NCI-H2196 treated with DMSO at 0.1 percent for 48 hours (cell line): ENCODE measurements around the gene DOK6.
"Not testable (repeated sequence)": the region's sequence is repeated elsewhere in the genome, so short reads cannot be mapped to it uniquely, and the experiment has no call there.

ENCODE experiments used
- DNase-seq: peaks from one replicate; lab custom pipeline; 2025; ENCODE audit not compliant: unreplicated experiment; lab: John Stamatoyannopoulos, UW

The DOK6 gene

DNA sequence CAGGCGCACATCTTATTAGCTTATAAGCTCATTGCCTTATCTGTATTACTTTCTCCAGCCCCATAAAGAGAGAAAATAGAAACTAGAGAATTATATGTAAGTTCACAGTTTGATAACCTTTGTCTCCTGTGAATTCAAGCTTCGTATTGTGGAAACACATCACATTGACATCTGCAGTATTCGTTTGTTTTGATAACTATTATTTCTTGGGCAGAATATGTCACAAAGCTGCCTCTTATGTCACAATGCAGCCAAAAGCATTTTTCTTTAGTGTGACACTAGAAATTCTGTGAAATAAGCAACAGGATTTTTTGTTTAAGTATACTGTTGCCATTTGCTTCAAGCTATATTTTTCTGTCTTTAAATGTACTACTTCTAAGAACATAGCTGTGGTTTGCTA is 221.5 kb downstream of the DOK6 start:
- DNase-seq, result no peak

DNA sequence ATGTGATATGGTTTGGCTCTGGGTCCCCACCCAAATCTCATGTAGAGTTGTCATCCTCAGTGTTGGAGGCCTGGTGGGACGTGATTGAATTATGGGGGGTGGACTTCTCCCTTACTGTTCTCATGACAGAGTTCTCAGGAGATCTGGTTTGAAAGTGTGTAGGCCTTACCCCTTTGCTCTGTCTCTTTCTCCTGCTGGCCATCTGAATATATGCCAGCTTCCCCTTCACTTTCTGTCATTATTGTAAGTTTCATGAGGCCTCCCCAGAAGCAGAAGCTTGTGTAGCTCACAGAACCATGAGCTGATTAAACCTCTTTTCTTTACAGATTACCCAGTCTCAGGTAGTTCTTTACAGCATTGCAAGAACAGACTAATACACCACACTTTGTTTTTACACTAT is 222.3 kb downstream of the DOK6 start:
- no peak for DNase-seq

DNA sequence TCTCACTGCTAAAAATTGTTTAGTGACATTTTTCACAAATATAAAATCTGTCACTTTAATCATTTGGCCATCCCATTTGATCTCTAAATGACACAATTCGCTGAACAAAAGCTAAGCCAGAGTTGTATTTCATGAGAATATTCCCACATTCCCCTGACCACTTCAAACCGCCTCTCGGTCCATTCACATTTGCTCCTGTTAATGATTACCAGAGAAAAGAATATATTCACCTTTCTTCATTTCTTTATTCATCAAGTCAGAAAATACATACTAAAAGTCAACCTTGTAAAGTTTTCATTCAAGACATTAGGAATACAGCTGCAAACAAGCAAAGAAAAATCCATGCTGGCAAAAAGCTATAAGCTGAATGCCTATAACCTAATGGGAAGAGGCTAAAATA is 225.5 kb downstream of the DOK6 start:
- no peak for DNase-seq

DNA sequence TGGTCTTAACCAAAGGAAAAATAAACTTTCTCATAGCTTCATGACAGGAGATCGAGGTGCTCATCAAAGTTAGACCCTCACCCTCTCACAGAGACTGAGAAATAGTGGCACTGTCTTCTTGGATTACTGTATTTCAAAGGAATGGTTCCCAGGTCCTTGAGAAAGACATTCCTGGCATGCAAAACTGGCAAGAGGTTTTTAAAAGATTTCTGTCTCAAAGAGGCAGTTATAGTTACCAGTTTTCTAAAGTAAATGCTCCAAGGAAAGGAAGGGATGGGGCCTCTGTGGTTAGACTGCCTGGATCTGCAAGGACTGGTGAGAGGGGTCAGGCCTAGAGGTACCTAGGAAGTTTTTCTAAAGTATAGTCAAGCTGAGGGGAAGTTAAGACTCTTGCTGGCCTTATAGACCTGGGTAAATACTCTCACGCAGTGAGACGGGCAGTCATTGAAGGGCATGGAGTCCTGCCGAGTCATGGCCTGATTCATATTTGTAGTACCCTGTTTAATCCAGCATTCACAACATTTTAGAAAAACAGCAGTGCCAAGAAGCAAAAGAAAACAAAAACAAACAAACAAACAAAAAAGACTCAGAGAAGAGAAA is 226.1 kb downstream of the DOK6 start:
- DNase-seq, result no peak

DNA sequence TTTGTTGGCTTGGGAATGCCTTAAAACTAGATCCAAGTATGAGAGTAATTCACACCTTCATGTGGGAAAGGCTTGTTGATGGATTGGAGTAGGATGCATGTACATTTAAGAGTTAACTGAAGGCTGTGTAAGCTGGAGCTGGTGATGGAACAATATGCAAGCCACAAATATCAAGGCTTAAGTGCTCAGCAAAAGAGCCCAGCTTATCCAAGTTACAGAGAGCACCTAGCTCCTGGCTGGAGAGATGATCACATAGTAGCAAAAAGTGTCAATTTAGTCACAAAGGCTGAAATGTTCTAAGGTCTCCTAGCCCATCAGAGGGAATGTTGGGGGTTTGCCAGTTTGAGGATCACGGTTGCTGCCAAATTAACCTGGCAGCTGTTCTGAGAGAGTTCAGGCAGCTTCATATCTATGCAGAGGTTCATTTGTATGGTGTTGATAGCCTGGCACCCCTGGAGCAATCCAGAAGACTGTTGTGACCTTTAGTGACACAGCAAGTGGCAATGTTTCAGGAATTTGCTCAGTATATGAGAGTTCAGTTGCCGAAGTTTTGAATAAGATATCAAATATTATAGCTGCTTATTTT is 228.2 kb downstream of the DOK6 start:
- DNase-seq, result no peak

DNA sequence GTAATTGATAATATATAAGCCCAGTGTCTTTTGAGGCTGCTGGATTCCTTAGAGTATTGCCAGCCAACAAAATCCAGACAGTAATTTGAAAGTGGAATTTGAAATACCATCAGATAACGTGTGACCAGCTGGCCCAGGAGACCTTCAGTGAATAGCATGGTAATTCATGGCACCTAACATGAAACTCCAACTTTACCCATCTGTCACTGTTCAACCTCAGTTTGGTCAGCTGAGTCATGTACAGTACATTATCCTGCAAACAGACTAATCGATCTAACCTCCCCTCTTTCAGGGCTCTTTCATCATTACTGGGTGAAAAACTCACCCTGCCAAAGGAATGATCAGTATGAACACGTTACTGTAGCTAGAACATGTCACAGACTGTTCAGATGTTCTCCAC is 230.6 kb downstream of the DOK6 start:
- no peak for DNase-seq

DNA sequence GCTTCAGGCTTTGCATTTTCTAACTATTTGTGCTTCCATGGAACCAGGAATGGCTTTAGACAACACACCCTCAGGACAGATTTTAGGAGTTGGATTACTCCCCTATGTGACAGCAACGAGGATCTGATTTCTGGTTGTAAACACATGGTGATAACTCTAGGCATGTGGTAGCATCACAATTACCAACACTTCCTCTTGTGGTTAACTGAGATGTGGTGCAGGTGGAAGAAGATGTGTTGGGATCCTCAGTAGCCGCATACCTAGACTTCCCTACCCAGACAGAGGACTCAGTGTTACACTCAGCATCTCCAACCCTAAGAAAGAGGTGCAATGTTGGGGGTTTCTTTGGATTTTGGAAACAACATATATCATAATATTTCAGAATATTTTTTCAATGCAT is 234.8 kb downstream of the DOK6 start:
- no peak for DNase-seq

DNA sequence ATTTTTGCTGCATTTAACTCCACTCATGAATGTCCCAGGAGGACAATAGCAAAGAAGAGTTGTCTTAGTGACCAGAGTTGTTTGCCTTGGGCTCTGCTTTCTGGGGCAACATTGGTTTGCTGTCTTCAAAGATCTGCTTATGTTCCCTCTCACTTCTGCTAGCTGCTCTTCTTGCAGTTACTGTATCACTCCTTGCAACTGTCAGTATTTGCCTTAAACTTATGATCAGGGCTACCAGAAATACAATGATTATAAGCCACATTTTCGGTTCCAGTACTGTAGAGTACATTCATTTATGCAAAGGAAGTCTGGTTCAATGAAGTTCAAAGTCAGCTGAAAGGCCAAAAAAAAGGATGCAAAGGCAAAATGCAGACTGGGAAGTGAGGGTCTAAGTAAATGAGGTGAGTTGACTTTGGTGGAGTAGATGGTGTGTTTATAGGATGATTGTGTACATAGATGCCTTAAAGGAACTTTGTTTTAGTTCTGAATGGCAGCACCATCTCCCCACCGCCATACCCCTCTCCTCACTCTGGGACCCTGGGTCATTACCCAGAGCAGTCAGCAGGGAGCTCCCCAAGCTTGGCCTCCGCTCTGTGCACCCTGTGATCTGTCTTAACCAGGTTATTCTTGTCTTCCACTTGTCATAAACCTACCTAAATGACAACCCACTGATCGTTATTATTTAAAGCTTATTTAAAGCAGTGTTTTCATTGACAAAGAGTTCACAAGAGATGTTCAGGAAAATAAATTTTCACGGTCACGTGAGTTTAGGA is 236.0 kb downstream of the DOK6 start:
- DNase-seq, result no peak

DNA sequence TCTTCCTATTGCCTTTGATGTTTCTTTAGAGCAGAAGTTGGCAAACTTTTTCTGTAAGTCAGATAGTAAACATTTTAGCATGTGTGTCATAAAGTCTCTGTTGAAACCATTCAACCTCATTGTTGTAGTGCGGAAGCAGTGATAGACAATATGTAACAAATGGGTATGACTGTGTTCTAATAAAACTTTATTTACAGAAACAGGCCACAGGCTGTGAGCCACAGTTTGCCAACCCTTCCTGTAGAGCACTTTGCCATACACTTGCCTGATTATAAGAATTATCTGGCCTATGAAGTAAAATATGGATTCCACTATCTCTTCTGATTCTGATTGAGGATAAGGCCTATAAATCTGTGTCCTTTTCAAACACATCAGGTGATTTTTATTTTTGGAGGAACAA is 237.4 kb downstream of the DOK6 start:
- no peak for DNase-seq

DNA sequence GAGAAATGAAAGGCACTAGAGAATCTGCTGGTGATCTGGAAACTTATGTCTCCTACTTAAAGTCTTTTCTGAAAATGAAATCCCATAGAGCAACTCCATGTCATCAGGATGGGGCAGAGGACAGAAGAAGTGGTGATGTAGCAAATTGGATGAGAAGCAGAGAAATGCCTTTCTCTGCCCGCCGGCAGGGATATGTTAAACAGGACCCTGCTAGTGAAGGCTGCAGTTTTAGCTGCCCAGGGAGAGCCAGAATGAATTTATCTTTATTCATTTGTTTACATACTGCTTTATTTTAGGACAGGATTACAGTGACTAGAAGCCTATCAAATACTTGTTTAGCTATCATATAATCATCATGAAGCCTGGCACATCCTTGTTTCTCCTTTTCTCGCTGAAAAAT is 247.0 kb downstream of the DOK6 start:
- DNase-seq, result no peak

DNA sequence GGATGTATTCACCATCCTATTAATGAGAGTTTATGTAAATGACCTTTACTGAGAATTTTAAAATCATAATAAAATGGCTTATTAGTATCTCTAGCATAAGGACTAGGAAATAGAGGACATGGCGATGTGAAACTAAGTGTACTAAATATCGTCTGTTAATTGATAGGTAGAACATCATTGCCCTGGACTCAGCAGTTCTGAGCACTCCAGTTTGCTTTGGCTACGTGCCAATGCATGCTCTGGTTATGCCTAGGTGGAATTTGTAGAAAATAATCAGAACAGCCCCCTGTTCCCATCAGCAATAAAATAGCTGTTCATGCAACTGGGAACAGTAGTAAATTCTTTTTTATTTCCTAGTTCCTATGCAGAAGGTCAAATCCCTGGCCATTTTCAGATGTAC is 247.8 kb downstream of the DOK6 start:
- no peak for DNase-seq

DNA sequence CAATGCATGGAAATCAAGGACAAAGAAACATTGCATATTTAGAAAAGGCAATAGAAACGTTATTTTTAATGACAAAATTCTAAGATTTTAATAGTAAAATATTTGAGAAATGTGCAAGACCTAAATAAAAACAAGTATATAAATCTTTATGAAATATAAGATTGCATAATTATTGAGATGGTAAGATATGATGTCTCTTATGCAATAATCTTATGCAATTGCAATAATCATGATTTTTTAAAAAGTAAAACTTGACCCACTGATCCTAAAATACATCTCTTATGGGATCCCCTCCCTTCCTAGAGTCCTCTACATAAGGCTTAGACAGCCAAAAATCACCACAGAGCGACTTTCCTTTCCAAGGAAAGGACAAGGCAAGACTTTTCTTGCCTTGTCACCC is 249.0 kb downstream of the DOK6 start:
- DNase-seq, result no peak

DNA sequence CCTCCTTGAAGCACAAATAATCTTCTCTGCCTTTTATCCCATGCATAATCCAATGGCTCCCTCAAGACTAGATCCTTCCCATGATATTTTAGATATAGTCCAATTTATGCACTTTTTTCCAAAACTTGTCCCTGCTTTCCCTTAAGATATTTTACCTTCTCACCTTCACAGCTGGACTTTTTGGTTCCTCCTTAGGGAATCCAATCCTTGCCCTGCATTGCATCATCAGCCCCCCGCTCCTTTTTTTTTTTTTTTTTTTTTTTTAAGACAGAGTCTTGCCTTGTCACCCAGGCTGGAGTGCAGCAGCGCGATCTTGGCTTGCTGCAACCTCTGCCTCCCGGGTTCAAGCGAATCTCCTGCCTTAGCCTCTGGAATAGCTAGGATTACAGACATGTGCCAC is 250.6 kb downstream of the DOK6 start:
- no peak for DNase-seq

DNA sequence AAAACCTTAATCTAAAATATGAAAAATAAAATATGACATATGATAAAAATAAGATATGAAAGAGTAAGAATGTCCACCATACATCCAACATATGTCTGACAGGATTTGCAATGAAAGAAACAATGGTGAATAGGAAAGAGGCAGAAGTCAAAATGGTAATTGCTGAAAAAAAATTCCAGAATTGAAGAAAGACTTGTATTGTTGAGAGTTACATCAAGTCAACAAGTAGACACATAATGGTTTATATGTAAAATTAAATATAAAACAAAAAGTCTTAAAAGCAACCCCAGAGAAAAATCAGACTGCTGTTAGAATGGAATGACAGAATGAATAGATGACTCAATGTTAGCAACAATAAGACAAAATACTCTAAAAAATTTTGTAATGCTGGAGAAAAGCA is 255.1 kb downstream of the DOK6 start:
- DNase-seq, result no peak

DNA sequence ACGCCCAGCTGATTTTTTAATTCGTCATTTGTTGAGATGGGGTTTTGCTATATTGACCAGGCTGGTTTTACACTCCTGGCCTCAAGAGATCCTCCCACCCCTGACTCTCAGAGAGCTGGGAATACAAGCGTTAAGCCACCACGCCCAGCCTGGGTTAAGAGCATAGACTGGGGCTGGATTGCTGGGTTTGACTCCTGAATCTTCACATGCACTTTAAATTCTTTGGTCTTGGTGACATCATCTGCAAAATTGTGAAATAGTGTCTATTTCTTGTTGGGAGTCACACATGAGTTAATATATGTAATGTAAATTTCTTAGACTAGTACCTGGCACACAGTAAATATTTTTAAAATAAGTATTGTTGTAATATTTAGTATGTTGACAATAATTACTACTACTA is 257.4 kb downstream of the DOK6 start:
- no peak for DNase-seq

DNA sequence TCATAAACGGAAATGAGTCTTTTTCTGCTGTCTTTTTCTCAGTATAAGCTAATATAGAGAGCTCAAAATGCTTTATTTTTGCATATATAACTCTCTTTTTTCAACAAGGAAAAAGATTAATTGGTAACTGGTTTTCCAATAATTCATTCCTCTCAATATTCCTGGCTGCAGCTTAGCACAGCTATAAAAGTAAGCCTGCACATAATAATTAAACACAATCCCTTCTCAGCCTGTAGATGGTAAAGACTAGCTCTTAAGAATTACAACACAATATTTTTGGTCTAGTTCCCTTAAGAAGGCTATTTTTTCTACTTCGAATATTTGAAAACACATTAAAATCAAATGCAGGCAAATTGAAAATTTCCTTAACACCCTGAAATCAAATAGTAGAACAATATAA is 258.0 kb downstream of the DOK6 start:
- no peak for DNase-seq

DNA sequence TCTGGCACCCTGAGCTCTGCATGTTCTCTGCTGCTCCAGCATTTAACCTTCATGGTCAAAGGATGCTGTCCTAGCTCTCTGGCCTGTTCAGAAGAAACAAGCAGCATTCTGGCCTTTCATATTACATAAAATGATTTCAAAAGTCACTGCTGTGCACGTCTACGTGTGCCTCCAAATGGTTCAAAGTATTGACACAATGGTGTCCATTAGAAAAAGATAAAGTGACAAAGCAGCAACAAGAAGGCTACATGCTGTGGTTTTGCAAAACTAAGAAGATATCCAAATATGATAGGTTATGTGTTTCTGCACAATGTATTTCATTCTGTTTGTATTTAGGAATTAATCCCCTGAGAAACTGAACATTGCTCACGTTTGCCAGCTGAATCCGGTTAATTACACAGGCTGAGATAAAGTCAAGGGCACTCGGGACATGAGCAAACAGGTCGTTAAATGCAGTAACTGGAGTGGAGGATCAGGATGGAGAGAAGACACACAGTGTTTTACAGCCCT is 258.5 kb downstream of the DOK6 start:
- peak; percentile 42 for DNase-seq

DNA sequence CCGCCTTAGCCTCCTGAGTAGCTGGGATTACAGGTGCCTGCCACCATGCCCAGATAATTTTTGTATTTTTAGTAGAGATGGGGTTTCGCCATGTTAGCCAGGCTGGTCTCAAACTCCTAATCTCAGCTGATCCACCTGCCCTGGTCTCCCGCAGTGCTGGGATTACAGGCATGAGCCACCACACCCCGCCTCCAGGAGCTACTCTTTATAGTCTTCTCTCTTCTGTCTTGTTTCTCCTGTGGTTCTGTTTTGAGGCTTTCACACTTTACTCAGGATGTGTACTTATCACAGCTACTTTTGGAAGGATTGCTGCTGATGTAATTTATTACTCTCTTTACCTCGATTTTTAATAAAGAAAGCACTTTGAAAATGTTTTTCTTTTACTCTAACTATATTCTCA is 261.4 kb downstream of the DOK6 start:
- DNase-seq, result not testable (repeated sequence)

DNA sequence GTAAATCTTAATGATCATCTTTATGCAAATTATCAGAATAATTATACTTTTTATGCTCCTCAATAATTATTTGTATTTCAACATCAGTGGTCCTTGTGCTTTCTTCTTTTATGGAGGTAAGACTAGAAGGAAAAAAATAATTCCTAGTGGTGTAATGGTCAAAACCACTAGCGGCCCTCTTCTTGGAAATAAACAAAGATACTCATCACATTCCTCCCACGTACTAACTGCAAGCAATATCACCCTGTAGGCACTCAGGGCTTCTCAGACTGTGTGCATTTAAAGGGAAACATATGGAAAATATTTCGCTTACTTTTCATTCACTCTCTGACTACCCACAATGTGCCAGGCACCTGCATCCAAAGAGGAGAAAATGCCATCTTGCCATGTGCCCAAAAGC is 263.7 kb downstream of the DOK6 start:
- no peak for DNase-seq

DNA sequence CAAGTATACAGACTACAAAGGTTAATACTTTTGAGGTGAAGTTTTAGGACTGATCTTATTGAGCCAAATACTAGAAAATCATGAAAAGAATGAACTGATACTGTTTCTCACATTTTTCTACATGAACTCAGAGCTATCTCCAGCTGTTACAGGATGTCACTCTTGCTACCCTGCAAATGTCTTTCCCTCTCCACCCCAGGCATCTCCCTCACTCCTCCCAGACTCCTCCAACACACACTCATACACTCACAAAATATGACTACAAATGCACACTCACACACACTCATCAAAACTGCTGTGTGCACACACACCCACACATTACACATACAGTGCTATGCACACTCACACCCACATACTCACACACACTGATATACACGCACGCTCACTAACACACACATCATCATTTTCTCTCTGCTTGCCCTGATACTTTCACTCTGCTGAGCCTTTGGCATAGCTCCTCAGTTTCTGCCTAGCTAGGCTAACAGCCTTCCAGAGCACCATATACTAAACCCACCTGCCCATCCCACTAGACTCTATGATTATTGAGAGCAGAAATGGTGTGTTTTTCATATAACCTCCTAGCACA is 273.7 kb downstream of the DOK6 start:
- DNase-seq, result no peak

DNA sequence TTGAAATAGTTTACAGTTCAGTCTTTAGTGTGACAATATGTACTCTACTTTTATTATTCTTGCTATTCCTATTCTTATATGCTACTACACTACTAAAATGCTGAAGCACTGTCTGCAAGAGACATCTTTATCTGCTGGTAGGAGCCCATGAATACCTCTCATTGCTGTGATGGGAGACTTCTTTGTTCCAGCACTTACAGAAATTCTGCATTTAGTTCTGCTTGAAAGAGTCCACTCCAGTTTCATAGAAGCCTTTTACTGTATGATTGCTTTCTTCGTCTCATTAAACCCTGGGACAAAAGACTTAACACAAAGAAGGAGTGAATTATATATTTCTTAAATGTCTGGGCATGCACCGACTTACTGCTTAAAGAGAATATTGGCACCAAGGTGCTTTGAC is 274.3 kb downstream of the DOK6 start:
- DNase-seq, result no peak

DNA sequence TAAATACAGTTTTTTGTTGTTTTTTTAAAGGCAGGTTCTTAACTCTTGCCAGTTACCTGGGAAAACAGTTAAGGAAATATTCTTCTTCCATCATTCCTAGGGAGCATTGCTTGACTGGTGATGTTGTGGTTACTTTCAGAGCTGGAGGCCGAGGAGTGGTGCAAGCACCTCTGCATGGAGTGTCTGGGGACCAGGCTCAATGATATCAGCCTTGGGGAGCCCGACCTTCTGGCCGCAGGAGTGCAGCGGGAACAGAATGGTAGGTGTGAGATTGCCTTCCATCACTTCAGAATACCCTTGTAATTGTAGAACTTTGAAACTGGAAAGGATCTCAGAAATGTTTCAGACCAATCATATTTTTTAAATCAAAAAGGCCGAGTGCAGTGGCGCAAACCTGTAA is 276.9 kb downstream of the DOK6 start:
- no peak for DNase-seq
